OCI-LY7 (cell line): ENCODE data around the gene PRSS8. TPM values are rescaled to one million over a fixed set of nuclear protein-coding genes. Genes with fewer than 3 reads are reported as not detected.

Experiments
- BruUV-seq: library from RNA; stranded (reverse); fragments of 400-500 nt; replicated peaks from 2 replicates; lab custom pipeline; 2021; lab: Mats Ljungman, UMichigan
- CTCF ChIA-PET: fragments of 300-600 bp; sonication (Branson Sonifier 250); formaldehyde crosslinking; loops from one replicate; lab custom pipeline; 2022; ENCODE audit warnings: antibody characterized with exemption; ENCODE audit not compliant: unreplicated experiment; lab: Charles Lee
- POLR2A ChIA-PET: fragments of 300-600 bp; sonication (Branson Sonifier 250); formaldehyde crosslinking; loops from one replicate; lab custom pipeline; 2022; ENCODE audit warnings: antibody characterized with exemption; lab: Charles Lee
- DNase-seq: peaks from one replicate; pipeline ENCODE4 v3.0.0-alpha.2; 2015; ENCODE audit warnings: low spot score
- H2AFZ ChIP-seq: fragments of 200-600 bp; sonication (generic), shearing (Covaris generic); 2 replicates; pipeline ENCODE4 v1.6.1; 2014; ENCODE audit warnings: mild to moderate bottlenecking, antibody characterized with exemption, low read length, moderate library complexity
- H3K27ac ChIP-seq: fragments of 200-600 bp; sonication (generic); 2 replicates; pipeline ENCODE4 v1.5.1; 2014; ENCODE audit warnings: mixed run types, low read depth, mild to moderate bottlenecking, moderate library complexity, low read length, inconsistent platforms; ENCODE audit not compliant: poor library complexity, severe bottlenecking
- H3K36me3 ChIP-seq: fragments of 200-600 bp; sonication (generic); 2 replicates; pipeline ENCODE4 v1.6.1; 2014; ENCODE audit warnings: mild to moderate bottlenecking, antibody characterized with exemption, low read length, moderate library complexity, mixed read lengths; ENCODE audit not compliant: insufficient read depth
- H3K4me1 ChIP-seq: fragments of 200-600 bp; sonication (generic); 2 replicates; pipeline ENCODE4 v1.5.1; 2014; ENCODE audit warnings: mild to moderate bottlenecking, low read length; ENCODE audit not compliant: insufficient read depth, poor library complexity, severe bottlenecking
- H3K4me2 ChIP-seq: fragments of 200-600 bp; sonication (generic); 2 replicates; pipeline ENCODE4 v1.6.1; 2014; ENCODE audit warnings: mild to moderate bottlenecking, low read length
- H3K4me3 ChIP-seq: fragments of 200-600 bp; sonication (generic); 2 replicates; pipeline ENCODE4 v1.5.1; 2014; ENCODE audit warnings: mild to moderate bottlenecking, low read depth, low read length; ENCODE audit not compliant: poor library complexity, severe bottlenecking
- H3K79me2 ChIP-seq: fragments of 200-600 bp; sonication (generic); 2 replicates; pipeline ENCODE4 v1.6.1; 2016; ENCODE audit warnings: low read depth, mild to moderate bottlenecking, low read length, moderate library complexity, mixed read lengths; ENCODE audit not compliant: insufficient read depth
- H3K9me2 ChIP-seq: fragments of 200-600 bp; sonication (generic); 2 replicates; pipeline ENCODE4 v1.6.1; 2016; ENCODE audit warnings: mild to moderate bottlenecking, low read length, mixed read lengths; ENCODE audit not compliant: insufficient read depth
- H3K9me3 ChIP-seq: fragments of 200-600 bp; sonication (generic); 2 replicates; pipeline ENCODE4 v1.6.1; 2014; ENCODE audit warnings: mild to moderate bottlenecking, mixed run types, low read length, mixed read lengths
- H4K20me1 ChIP-seq: fragments of 200-600 bp; sonication (generic); 2 replicates; pipeline ENCODE4 v1.6.1; 2014; ENCODE audit warnings: mild to moderate bottlenecking, antibody characterized with exemption, low read length, moderate library complexity, mixed read lengths; ENCODE audit not compliant: insufficient read depth
- EZH2phosphoT487 ChIP-seq: fragments of 200-600 bp; sonication (generic); IDR thresholded peaks from 2 replicates; pipeline ENCODE4 v1.6.1; 2018; ENCODE audit warnings: low read depth, borderline replicate concordance, mild to moderate bottlenecking, mixed run types, antibody characterized with exemption, low read length, moderate library complexity, mixed read lengths
- intact Hi-C: fragments of 100-400 bp; cut with micrococcal nuclease; formaldehyde crosslinking; loops from one replicate; pipeline ENCODE4 v1.10.0; 2022; ENCODE audit not compliant: unreplicated experiment
- total RNA-seq, 2 experiments: library from RNA; depleted of rRNA in 1 of 2; stranded (reverse); fragments of >200 nt in 1 of 2; shearing (Covaris generic) in 1 of 2; gene quantifications; 2 replicates each; pipeline ENCODE4 v1.2.3, GENCODE V29; 2014 to 2022
- TF ChIP-seq, protein P1 (sequence below): fragments of 200-600 bp; sonication (generic); conservative IDR thresholded peaks from 2 replicates; pipeline ENCODE4 v1.5.1; 2014; ENCODE audit warnings: mild to moderate bottlenecking, antibody characterized with exemption, low read length, moderate library complexity, mixed read lengths

Gene PRSS8
- total RNA-seq, 2 experiments from 2014 or later = not detected

DNA sequence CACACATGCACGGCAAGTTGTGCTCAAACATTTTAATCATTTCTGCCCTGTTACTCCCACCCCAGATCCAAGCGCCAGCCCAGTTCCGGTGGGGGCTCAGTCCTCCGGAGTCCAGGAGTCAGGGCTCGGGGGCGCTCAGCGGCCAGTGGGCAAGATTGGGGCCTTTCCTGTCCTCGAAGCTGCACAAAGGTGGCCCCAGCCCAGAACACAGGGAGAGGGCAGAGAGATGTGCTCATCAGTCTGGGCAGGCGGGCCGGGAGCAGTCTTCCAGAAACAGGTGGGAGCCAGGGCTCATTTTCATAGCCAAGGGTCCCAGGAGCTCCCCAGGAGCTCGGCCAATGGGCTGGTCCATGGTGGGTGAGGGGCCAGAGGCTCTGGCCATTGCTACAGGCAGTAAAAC lies 4.1 kb downstream of the PRSS8 start:
- POLR2A ChIA-PET = interaction anchor here (2.8 kb wide), 1 partner anchor 13 kb away, joined by 8 read pairs; the partner anchor contains the start of gene KAT8
- intact Hi-C loops = no loop called here
- no peak overlapping the region for H3K4me2 ChIP-seq

DNA sequence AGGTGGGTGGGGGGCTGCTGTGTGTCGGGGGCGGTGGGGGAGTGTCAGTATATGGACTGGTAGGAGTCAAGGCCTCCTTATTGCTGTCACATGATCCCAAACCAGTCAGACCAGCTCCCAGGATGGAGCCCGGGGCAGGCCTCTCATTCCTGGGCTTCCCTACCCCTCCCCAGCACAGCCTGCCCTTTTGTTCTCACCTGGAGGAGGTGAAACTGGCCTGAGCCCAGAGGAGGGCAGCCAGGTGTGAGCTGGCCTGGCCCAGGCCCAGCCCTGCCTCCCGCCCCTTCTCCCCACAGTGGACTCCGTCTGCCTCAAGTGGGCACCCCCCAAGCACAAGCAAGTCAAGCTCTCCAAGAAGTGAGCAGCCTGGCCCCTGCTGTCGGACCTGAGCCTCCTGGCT lies 4.6 kb downstream of the PRSS8 start:
- no peak overlapping the region for H3K4me3 ChIP-seq
- H3K9me3 ChIP-seq = no peaks in the 10 kb centered on the region
- CTCF ChIA-PET = no interaction called here
- no peak overlapping the region for H2AFZ ChIP-seq
- no peak overlapping the region for H3K27ac ChIP-seq
- H3K79me2 ChIP-seq = no peaks in the 10 kb centered on the region
- no peaks in the 10 kb centered on the region for H3K9me2 ChIP-seq
- no peaks in the 10 kb centered on the region for H4K20me1 ChIP-seq
- H3K4me1 ChIP-seq = no peaks in the 10 kb centered on the region
- H3K4me2 ChIP-seq = no peak overlapping the region
- peaks cover 39% of the 10 kb centered on the region for H3K36me3 ChIP-seq
- DNase-seq = no peak
- POLR2A ChIA-PET = interaction anchor here (2.8 kb wide), 1 partner anchor 13 kb away, joined by 8 read pairs; the partner anchor contains the start of gene KAT8
- intact Hi-C loops = no loop called here
- no TSS peak for BruUV-seq
- no peak for TF ChIP-seq EZH2phosphoT487
- TF ChIP-seq, protein P1, sequence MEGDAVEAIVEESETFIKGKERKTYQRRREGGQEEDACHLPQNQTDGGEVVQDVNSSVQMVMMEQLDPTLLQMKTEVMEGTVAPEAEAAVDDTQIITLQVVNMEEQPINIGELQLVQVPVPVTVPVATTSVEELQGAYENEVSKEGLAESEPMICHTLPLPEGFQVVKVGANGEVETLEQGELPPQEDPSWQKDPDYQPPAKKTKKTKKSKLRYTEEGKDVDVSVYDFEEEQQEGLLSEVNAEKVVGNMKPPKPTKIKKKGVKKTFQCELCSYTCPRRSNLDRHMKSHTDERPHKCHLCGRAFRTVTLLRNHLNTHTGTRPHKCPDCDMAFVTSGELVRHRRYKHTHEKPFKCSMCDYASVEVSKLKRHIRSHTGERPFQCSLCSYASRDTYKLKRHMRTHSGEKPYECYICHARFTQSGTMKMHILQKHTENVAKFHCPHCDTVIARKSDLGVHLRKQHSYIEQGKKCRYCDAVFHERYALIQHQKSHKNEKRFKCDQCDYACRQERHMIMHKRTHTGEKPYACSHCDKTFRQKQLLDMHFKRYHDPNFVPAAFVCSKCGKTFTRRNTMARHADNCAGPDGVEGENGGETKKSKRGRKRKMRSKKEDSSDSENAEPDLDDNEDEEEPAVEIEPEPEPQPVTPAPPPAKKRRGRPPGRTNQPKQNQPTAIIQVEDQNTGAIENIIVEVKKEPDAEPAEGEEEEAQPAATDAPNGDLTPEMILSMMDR = no peak

More for the DNA sequence above, 4.1 kb downstream of the PRSS8 start:
- Histone ChIP-seq H3K9me3 (no peaks in the 10 kb centered on the region), H3K36me3 (peaks cover 39% of the 10 kb centered on the region), H3K79me2 (no peaks in the 10 kb centered on the region), H3K9me2 (no peaks in the 10 kb centered on the region), H3K4me3 (no peak overlapping the region), H4K20me1 (no peaks in the 10 kb centered on the region), H3K4me1 (no peaks in the 10 kb centered on the region), H3K27ac (no peak overlapping the region), H2AFZ (no peak overlapping the region)
- CTCF ChIA-PET = no interaction called here
- no peak for TF ChIP-seq EZH2phosphoT487
- TF ChIP-seq, protein P1 = no peak
- BruUV-seq = no TSS peak
- no peak for DNase-seq

DNA sequence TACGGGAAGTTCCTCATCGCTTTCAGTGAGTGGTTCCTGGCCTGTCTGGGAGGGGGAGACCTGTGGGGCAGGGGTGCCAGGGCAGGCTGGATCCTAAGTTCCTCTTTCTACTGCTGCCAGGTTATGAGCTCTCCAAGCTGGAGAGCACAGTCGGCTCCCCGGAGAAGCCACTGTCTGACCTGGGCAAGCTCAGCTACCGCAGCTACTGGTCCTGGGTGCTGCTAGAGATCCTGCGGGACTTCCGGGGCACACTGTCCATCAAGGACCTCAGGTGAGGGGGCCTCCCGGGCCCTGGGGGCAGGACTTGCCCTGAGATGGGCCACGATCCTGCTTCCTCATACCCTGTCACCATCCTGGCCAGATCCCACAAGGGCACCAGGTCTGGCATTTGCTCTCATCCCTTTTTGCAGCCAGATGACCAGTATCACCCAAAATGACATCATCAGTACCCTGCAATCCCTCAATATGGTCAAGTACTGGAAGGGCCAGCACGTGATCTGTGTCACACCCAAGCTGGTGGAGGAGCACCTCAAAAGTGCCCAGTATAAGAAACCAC lies 5.1 kb downstream of the PRSS8 start:
- no peak overlapping the region for H2AFZ ChIP-seq
- H3K36me3 ChIP-seq = peaks cover 41% of the 10 kb centered on the region
- TF ChIP-seq EZH2phosphoT487 = no peak
- TF ChIP-seq, protein P1 = no peak
- no peak overlapping the region for H3K27ac ChIP-seq
- H3K9me3 ChIP-seq = no peaks in the 10 kb centered on the region
- intact Hi-C loops = no loop called here
- no peaks in the 10 kb centered on the region for H3K9me2 ChIP-seq
- H3K4me2 ChIP-seq = no peak overlapping the region
- H3K4me3 ChIP-seq = no peak overlapping the region
- H3K4me1 ChIP-seq = no peaks in the 10 kb centered on the region
- no peak for DNase-seq
- no peaks in the 10 kb centered on the region for H4K20me1 ChIP-seq
- ChIA-PET POLR2A (interaction anchor here (0.5 to 2.8 kb wide), 2 partner anchors 12 to 16 kb away, joined by 3 to 8 read pairs; partner anchors contain the start of gene KAT8), CTCF (no interaction called here)
- H3K79me2 ChIP-seq = no peaks in the 10 kb centered on the region
- TSS peak; percentile 62 for BruUV-seq
